OCI-LY7 (cell line): ENCODE data around the gene NCS1. TPM values are rescaled to one million over a fixed set of nuclear protein-coding genes. Genes with fewer than 3 reads are reported as not detected.

Experiments used
- BruUV-seq: library from RNA; stranded (reverse); fragments of 400-500 nt; replicated peaks from 2 replicates; lab custom pipeline; 2021; lab: Mats Ljungman, UMichigan
- CTCF ChIA-PET: fragments of 300-600 bp; sonication (Branson Sonifier 250); formaldehyde crosslinking; loops from one replicate; lab custom pipeline; 2022; ENCODE audit warnings: antibody characterized with exemption; ENCODE audit not compliant: unreplicated experiment; lab: Charles Lee
- POLR2A ChIA-PET: fragments of 300-600 bp; sonication (Branson Sonifier 250); formaldehyde crosslinking; loops from one replicate; lab custom pipeline; 2022; ENCODE audit warnings: antibody characterized with exemption; lab: Charles Lee
- DNase-seq: peaks from one replicate; pipeline ENCODE4 v3.0.0-alpha.2; 2015; ENCODE audit warnings: low spot score
- H2AFZ ChIP-seq: fragments of 200-600 bp; sonication (generic), shearing (Covaris generic); 2 replicates; pipeline ENCODE4 v1.6.1; 2014; ENCODE audit warnings: mild to moderate bottlenecking, antibody characterized with exemption, low read length, moderate library complexity
- H3K27ac ChIP-seq: fragments of 200-600 bp; sonication (generic); 2 replicates; pipeline ENCODE4 v1.5.1; 2014; ENCODE audit warnings: mixed run types, low read depth, mild to moderate bottlenecking, moderate library complexity, low read length, inconsistent platforms; ENCODE audit not compliant: poor library complexity, severe bottlenecking
- H3K36me3 ChIP-seq: fragments of 200-600 bp; sonication (generic); 2 replicates; pipeline ENCODE4 v1.6.1; 2014; ENCODE audit warnings: mild to moderate bottlenecking, antibody characterized with exemption, low read length, moderate library complexity, mixed read lengths; ENCODE audit not compliant: insufficient read depth
- H3K4me1 ChIP-seq: fragments of 200-600 bp; sonication (generic); 2 replicates; pipeline ENCODE4 v1.5.1; 2014; ENCODE audit warnings: mild to moderate bottlenecking, low read length; ENCODE audit not compliant: insufficient read depth, poor library complexity, severe bottlenecking
- H3K4me2 ChIP-seq: fragments of 200-600 bp; sonication (generic); 2 replicates; pipeline ENCODE4 v1.6.1; 2014; ENCODE audit warnings: mild to moderate bottlenecking, low read length
- H3K4me3 ChIP-seq: fragments of 200-600 bp; sonication (generic); 2 replicates; pipeline ENCODE4 v1.5.1; 2014; ENCODE audit warnings: mild to moderate bottlenecking, low read depth, low read length; ENCODE audit not compliant: poor library complexity, severe bottlenecking
- H3K79me2 ChIP-seq: fragments of 200-600 bp; sonication (generic); 2 replicates; pipeline ENCODE4 v1.6.1; 2016; ENCODE audit warnings: low read depth, mild to moderate bottlenecking, low read length, moderate library complexity, mixed read lengths; ENCODE audit not compliant: insufficient read depth
- H3K9me2 ChIP-seq: fragments of 200-600 bp; sonication (generic); 2 replicates; pipeline ENCODE4 v1.6.1; 2016; ENCODE audit warnings: mild to moderate bottlenecking, low read length, mixed read lengths; ENCODE audit not compliant: insufficient read depth
- H3K9me3 ChIP-seq: fragments of 200-600 bp; sonication (generic); 2 replicates; pipeline ENCODE4 v1.6.1; 2014; ENCODE audit warnings: mild to moderate bottlenecking, mixed run types, low read length, mixed read lengths
- H4K20me1 ChIP-seq: fragments of 200-600 bp; sonication (generic); 2 replicates; pipeline ENCODE4 v1.6.1; 2014; ENCODE audit warnings: mild to moderate bottlenecking, antibody characterized with exemption, low read length, moderate library complexity, mixed read lengths; ENCODE audit not compliant: insufficient read depth
- CTCF ChIP-seq: fragments of 200-600 bp; sonication (generic); conservative IDR thresholded peaks from 2 replicates; pipeline ENCODE4 v1.5.1; 2014; ENCODE audit warnings: mild to moderate bottlenecking, antibody characterized with exemption, low read length, moderate library complexity, mixed read lengths
- EZH2phosphoT487 ChIP-seq: fragments of 200-600 bp; sonication (generic); IDR thresholded peaks from 2 replicates; pipeline ENCODE4 v1.6.1; 2018; ENCODE audit warnings: low read depth, borderline replicate concordance, mild to moderate bottlenecking, mixed run types, antibody characterized with exemption, low read length, moderate library complexity, mixed read lengths
- intact Hi-C: fragments of 100-400 bp; cut with micrococcal nuclease; formaldehyde crosslinking; loops from one replicate; pipeline ENCODE4 v1.10.0; 2022; ENCODE audit not compliant: unreplicated experiment
- total RNA-seq, 2 experiments: library from RNA; depleted of rRNA in 1 of 2; stranded (reverse); fragments of >200 nt in 1 of 2; shearing (Covaris generic) in 1 of 2; gene quantifications; 2 replicates each; pipeline ENCODE4 v1.2.3, GENCODE V29; 2014 to 2022

Gene NCS1
- total RNA-seq, 2 experiments from 2014 or later: not detected

- ChIA-PET POLR2A (interaction anchor here (0.6 kb wide), 2 partner anchors 10 to 740 kb away, joined by 5 to 6 read pairs; no protein-coding TSS in a partner anchor), CTCF (interaction anchor here (0.7 kb wide), 1 partner anchor 11 kb away, joined by 5 read pairs; no protein-coding TSS in a partner anchor)
- H3K27ac ChIP-seq: no peak overlapping the region
- H3K9me3 ChIP-seq: no peaks in the 10 kb centered on the region
- no peaks in the 10 kb centered on the region for H3K4me1 ChIP-seq
- H2AFZ ChIP-seq: no peak overlapping the region
- no peaks in the 10 kb centered on the region for H3K9me2 ChIP-seq
- H3K4me2 ChIP-seq: no peak overlapping the region
- TF ChIP-seq EZH2phosphoT487 (no peak), CTCF (no peak)
- H3K4me3 ChIP-seq: no peak overlapping the region
- no TSS peak for BruUV-seq
- no peaks in the 10 kb centered on the region for H3K36me3 ChIP-seq
- H3K79me2 ChIP-seq: no peaks in the 10 kb centered on the region
- no peaks in the 10 kb centered on the region for H4K20me1 ChIP-seq
- no peak for DNase-seq
- intact Hi-C loops: no loop called here
Observed at GRCh38 chr9:130144703-130145102, 27.5 kb upstream of the NCS1 start.

- Histone ChIP-seq H3K79me2 (no peaks in the 10 kb centered on the region), H3K9me2 (no peaks in the 10 kb centered on the region), H3K4me2 (no peak overlapping the region), H3K4me1 (no peaks in the 10 kb centered on the region), H4K20me1 (no peaks in the 10 kb centered on the region), H3K9me3 (no peaks in the 10 kb centered on the region), H3K36me3 (no peaks in the 10 kb centered on the region), H3K27ac (no peak overlapping the region), H2AFZ (no peak overlapping the region), H3K4me3 (no peak overlapping the region)
- ChIA-PET CTCF (no interaction called here), POLR2A (interaction anchor here (0.5 to 0.7 kb wide), 3 partner anchors 88 to 731 kb away, joined by 3 to 9 read pairs (median 9); no protein-coding TSS in a partner anchor)
- intact Hi-C loops: no loop called here
- DNase-seq: no peak
- no peak for TF ChIP-seq CTCF
- no peak for TF ChIP-seq EZH2phosphoT487
- BruUV-seq: no TSS peak
Observed at GRCh38 chr9:130145658-130146057, 26.5 kb upstream of the NCS1 start.

GRCh38 chr9:130147198-130147597 is 25.0 kb upstream of the NCS1 start:
- Histone ChIP-seq H3K4me3 (no peak overlapping the region), H4K20me1 (no peaks in the 10 kb centered on the region)
- no TSS peak for BruUV-seq

More at GRCh38 chr9:130147198-130147597, 25.0 kb upstream of the NCS1 start:
- no peak overlapping the region for H3K27ac ChIP-seq
- H3K79me2 ChIP-seq: no peaks in the 10 kb centered on the region
- ChIA-PET POLR2A (no interaction called here), CTCF (no interaction called here)
- no peaks in the 10 kb centered on the region for H3K9me2 ChIP-seq
- intact Hi-C loops: no loop called here
- DNase-seq: no peak
- H3K4me2 ChIP-seq: no peak overlapping the region
- no peaks in the 10 kb centered on the region for H3K9me3 ChIP-seq
- H3K4me1 ChIP-seq: no peaks in the 10 kb centered on the region
- H2AFZ ChIP-seq: no peak overlapping the region
- TF ChIP-seq CTCF (no peak), EZH2phosphoT487 (no peak)
- H3K36me3 ChIP-seq: no peaks in the 10 kb centered on the region
